CD14-positive monocyte (primary cell): ENCODE results near the gene PHRF1. TPM values are rescaled to one million over a fixed set of nuclear protein-coding genes. Genes with fewer than 3 reads are reported as not detected.

Experiments
- DNase-seq, 3 donors: peaks; one replicate each; pipeline ENCODE4 v3.0.0-alpha.2; 2011 to 2022
- H2AFZ ChIP-seq: 2 replicates; pipeline ENCODE4 v1.6.0; 2012; ENCODE audit warnings: mild to moderate bottlenecking, low read depth, low read length, inconsistent platforms; ENCODE audit not compliant: insufficient read depth, poor library complexity, severe bottlenecking
- H3K27ac ChIP-seq, 2 donors: 1 replicate in 1 of 2; 2 replicates in 1 of 2; pipeline ENCODE4 v1.5.1; 2012 to 2013; ENCODE audit warnings: low read length in 2 of 2, control low read depth in 1 of 2, inconsistent platforms in 1 of 2, low read depth in 1 of 2, mild to moderate bottlenecking in 1 of 2
- H3K27me3 ChIP-seq, 2 donors: one replicate each; pipeline versions ENCODE4 v1.6.0 to v1.6.1; 2011 to 2013; ENCODE audit warnings: low read length in 2 of 2; ENCODE audit not compliant: control insufficient read depth in 2 of 2, insufficient read depth in 2 of 2
- H3K36me3 ChIP-seq, 2 donors: replicated peaks in 1 of 2; 1 replicate in 1 of 2; 2 replicates in 1 of 2; pipeline versions ENCODE4 v1.5.1 to v1.6.1; 2012 to 2013; ENCODE audit warnings: low read length in 2 of 2, control low read depth in 1 of 2, inconsistent platforms in 1 of 2, mild to moderate bottlenecking in 1 of 2; ENCODE audit not compliant: insufficient read depth in 2 of 2, control insufficient read depth in 1 of 2
- H3K4me1 ChIP-seq, 2 donors: 1 replicate in 1 of 2; 2 replicates in 1 of 2; pipeline versions ENCODE4 v1.5.1 to v1.6.1; 2012 to 2013; ENCODE audit warnings: low read length in 2 of 2, control low read depth in 1 of 2, inconsistent platforms in 1 of 2, mild to moderate bottlenecking in 1 of 2, moderate library complexity in 1 of 2; ENCODE audit not compliant: insufficient read depth in 2 of 2, control insufficient read depth in 1 of 2
- H3K4me2 ChIP-seq: replicated peaks from 2 replicates; pipeline ENCODE3; 2012; ENCODE audit warnings: low read length, moderate library complexity, mild to moderate bottlenecking; ENCODE audit not compliant: poor library complexity, severe bottlenecking; ENCODE audit errors: extremely low read depth
- H3K4me3 ChIP-seq, 3 experiments: fragments of 200-600 bp in 1 of 3; sonication (generic) in 1 of 3; replicated peaks in 1 of 3; 1 replicate in 2 of 3; 2 replicates in 1 of 3; pipeline ENCODE4 v1.5.1; 2011 to 2013; ENCODE audit warnings: low read length in 3 of 3, mild to moderate bottlenecking in 3 of 3, control low read depth in 2 of 3, low read depth in 2 of 3, inconsistent platforms in 1 of 3, moderate library complexity in 1 of 3
- H3K79me2 ChIP-seq: 2 replicates; pipeline ENCODE4 v1.6.0; 2012; ENCODE audit warnings: mild to moderate bottlenecking, control low read depth, inconsistent platforms, low read length, moderate library complexity; ENCODE audit not compliant: insufficient read depth
- H3K9ac ChIP-seq: 2 replicates; pipeline ENCODE4 v1.6.0; 2017; ENCODE audit warnings: low read length, mild to moderate bottlenecking; ENCODE audit not compliant: insufficient read depth, poor library complexity, severe bottlenecking
- H3K9me3 ChIP-seq, 2 donors: replicated peaks in 1 of 2; 1 replicate in 1 of 2; 2 replicates in 1 of 2; pipeline versions ENCODE4 v1.5.1 to v1.6.1; 2012 to 2013; ENCODE audit warnings: low read length in 2 of 2, control low read depth in 1 of 2; ENCODE audit not compliant: control insufficient read depth in 1 of 2, insufficient read depth in 1 of 2
- H4K20me1 ChIP-seq: 2 replicates; pipeline ENCODE4 v1.6.0; 2012; ENCODE audit warnings: mild to moderate bottlenecking, low read length, control low read depth, moderate library complexity; ENCODE audit not compliant: insufficient read depth
- H3K27ac Mint-ChIP-seq, 7 donors: one replicate each; pipeline ENCODE4 v1.8.0; 2020; ENCODE audit warnings: mild to moderate bottlenecking in 7 of 7, mixed read lengths in 7 of 7, moderate library complexity in 6 of 7, inconsistent platforms in 2 of 7
- H3K27me3 Mint-ChIP-seq, 3 donors: one replicate each; pipeline ENCODE4 v1.8.0; 2021 to 2022; ENCODE audit warnings: low read depth in 3 of 3, mild to moderate bottlenecking in 3 of 3, mixed read lengths in 3 of 3, moderate library complexity in 3 of 3, inconsistent platforms in 1 of 3
- H3K36me3 Mint-ChIP-seq, 2 donors: one replicate each; pipeline ENCODE4 v1.8.0; 2020; ENCODE audit warnings: mixed read lengths in 2 of 2, inconsistent platforms in 1 of 2, mild to moderate bottlenecking in 1 of 2
- H3K4me1 Mint-ChIP-seq: one replicate; pipeline ENCODE4 v1.8.0; 2020; ENCODE audit warnings: mild to moderate bottlenecking, mixed read lengths
- H3K4me3 Mint-ChIP-seq, 2 donors: one replicate each; pipeline ENCODE4 v1.8.0; 2020; ENCODE audit warnings: mild to moderate bottlenecking in 2 of 2, mixed read lengths in 2 of 2, moderate library complexity in 1 of 2
- H3K9me3 Mint-ChIP-seq, 7 donors: one replicate each; pipeline ENCODE4 v1.8.0; 2020 to 2022; ENCODE audit warnings: mixed read lengths in 7 of 7, mild to moderate bottlenecking in 6 of 7, moderate library complexity in 6 of 7, inconsistent platforms in 2 of 7
- CTCF ChIP-seq: fragments of 200-600 bp; IDR thresholded peaks from one replicate; pipeline ENCODE4 v1.8.0; 2022; ENCODE audit warnings: antibody characterized with exemption, mild to moderate bottlenecking
- WGBS: methylation state at CpG from one replicate; pipeline ENCODE4 v1.1.5; 2013; ENCODE audit warnings: missing lambda C conversion rate; ENCODE audit not compliant: insufficient coverage; 5-methylcytosine and 5-hydroxymethylcytosine counted together
- intact Hi-C, 2 donors: fragments of 100-400 bp; cut with micrococcal nuclease; formaldehyde crosslinking; loops; one replicate each; pipeline versions ENCODE4 v1.15.0 to v1.15.1; 2023
- polyA plus RNA-seq, 3 donors: library from polyadenylated mRNA; depleted of rRNA in 1 of 3; unstranded in 2 of 3; stranded (reverse) in 1 of 3; fragments of 300-500 nt in 2 of 3; fragments of >200 nt in 1 of 3; fragmentation: Illumina TruSeq in 2 of 3; gene quantifications; 1 replicate in 2 of 3; 2 replicates in 1 of 3; pipeline ENCODE4 v1.2.3, GENCODE V29; 2012 to 2021

Gene PHRF1
- polyA plus RNA-seq, 3 donors: 1.3 to 11.1 (median 3.3) TPM

- peaks cover 4 to 20% (median 10%) of the 10 kb centered on the region in 7 donors for H3K9me3 Mint-ChIP-seq
- H3K27me3 ChIP-seq: peaks cover 20 to 50% of the 10 kb centered on the region in 2 donors
- TF ChIP-seq CTCF: no peak
- peaks cover 14 to 20% of the 10 kb centered on the region in 2 donors for H3K36me3 ChIP-seq
- peak overlapping the region in 1 of 2 donors; percentile 77 for H3K4me3 Mint-ChIP-seq
- no peak for DNase-seq
- peaks cover 16 to 28% of the 10 kb centered on the region in 2 donors for H3K4me1 ChIP-seq
- H3K9me3 ChIP-seq: peaks cover 7 to 8% of the 10 kb centered on the region in 2 donors
- H3K27ac ChIP-seq: no peak overlapping the region
- no peak overlapping the region for H3K4me2 ChIP-seq
- peaks cover 27% of the 10 kb centered on the region for H4K20me1 ChIP-seq
- H3K9ac ChIP-seq: no peak overlapping the region
- 83% methylated on average over 22 of the region's 28 CpGs for WGBS
- H3K79me2 ChIP-seq: no peaks in the 10 kb centered on the region
- H3K27ac Mint-ChIP-seq: peak overlapping the region in 1 of 7 donors; percentile 65
- H3K4me1 Mint-ChIP-seq: peaks cover 11% of the 10 kb centered on the region
- H3K36me3 Mint-ChIP-seq: peaks cover 21 to 29% of the 10 kb centered on the region in 2 donors
- no peak overlapping the region for H2AFZ ChIP-seq
- intact Hi-C loops: no loop called here
- peaks cover 47 to 62% (median 51%) of the 10 kb centered on the region in 3 donors for H3K27me3 Mint-ChIP-seq
- H3K4me3 ChIP-seq: no peak overlapping the region
Observed at GRCh38 chr11:638631-639331, 62.5 kb downstream of the PHRF1 start.

- WGBS: 4% methylated on average over 61 of the region's 80 CpGs
- Histone ChIP-seq H3K4me2 (no peak overlapping the region), H3K9me3 (peaks cover 7 to 8% of the 10 kb centered on the region in 2 donors), H3K27me3 (peaks cover 20 to 50% of the 10 kb centered on the region in 2 donors), H3K27ac (no peak overlapping the region), H4K20me1 (peaks cover 27% of the 10 kb centered on the region), H3K9ac (no peak overlapping the region), H3K4me3 (no peak overlapping the region), H3K4me1 (peaks cover 16 to 28% of the 10 kb centered on the region in 2 donors), H2AFZ (no peak overlapping the region), H3K79me2 (no peaks in the 10 kb centered on the region), H3K36me3 (peaks cover 16 to 27% of the 10 kb centered on the region in 2 donors)
- Mint-ChIP-seq H3K4me1 (peaks cover 11% of the 10 kb centered on the region), H3K36me3 (peaks cover 25 to 35% of the 10 kb centered on the region in 2 donors), H3K27me3 (peaks cover 47 to 61% (median 52%) of the 10 kb centered on the region in 3 donors), H3K27ac (no peak overlapping the region), H3K9me3 (peaks cover 4 to 20% (median 10%) of the 10 kb centered on the region in 7 donors), H3K4me3 (peak overlapping the region in 1 of 2 donors; percentile 77)
- DNase-seq: no peak
- intact Hi-C loops: no loop called here
- TF ChIP-seq CTCF: no peak
Observed at GRCh38 chr11:639332-639955, 63.2 kb downstream of the PHRF1 start.
